Gastroesophageal sphincter (tissue), 3 donors: ENCODE data around the gene ZNRF3.

ENCODE experiments used
- EP300 ChIP-seq: sonication (generic); formaldehyde crosslinking; IDR thresholded peaks from one replicate; pipeline ENCODE4 v1.6.1; 2017; ENCODE audit warnings: antibody characterized with exemption, mild to moderate bottlenecking
- POLR2A ChIP-seq, 2 donors: fragments of 450-650 bp; IDR thresholded peaks; one replicate each; pipeline ENCODE4 v1.6.1; 2017; ENCODE audit warnings: antibody characterized with exemption in 2 of 2, mild to moderate bottlenecking in 2 of 2, moderate library complexity in 1 of 2
- POLR2AphosphoS5 ChIP-seq: sonication (generic); formaldehyde crosslinking; IDR thresholded peaks from one replicate; pipeline ENCODE4 v1.6.1; 2017; ENCODE audit warnings: antibody characterized with exemption
- TF ChIP-seq, protein P1 (sequence below), 4 experiments: fragments of 200-600 bp in 2 of 4; fragments of 450-650 bp in 2 of 4; sonication (generic) in 1 of 4; IDR thresholded peaks; one replicate each; pipeline ENCODE4 v1.5.1; 2017 to 2019; ENCODE audit warnings: antibody characterized with exemption in 4 of 4, mild to moderate bottlenecking in 2 of 4, moderate library complexity in 2 of 4

DNA sequence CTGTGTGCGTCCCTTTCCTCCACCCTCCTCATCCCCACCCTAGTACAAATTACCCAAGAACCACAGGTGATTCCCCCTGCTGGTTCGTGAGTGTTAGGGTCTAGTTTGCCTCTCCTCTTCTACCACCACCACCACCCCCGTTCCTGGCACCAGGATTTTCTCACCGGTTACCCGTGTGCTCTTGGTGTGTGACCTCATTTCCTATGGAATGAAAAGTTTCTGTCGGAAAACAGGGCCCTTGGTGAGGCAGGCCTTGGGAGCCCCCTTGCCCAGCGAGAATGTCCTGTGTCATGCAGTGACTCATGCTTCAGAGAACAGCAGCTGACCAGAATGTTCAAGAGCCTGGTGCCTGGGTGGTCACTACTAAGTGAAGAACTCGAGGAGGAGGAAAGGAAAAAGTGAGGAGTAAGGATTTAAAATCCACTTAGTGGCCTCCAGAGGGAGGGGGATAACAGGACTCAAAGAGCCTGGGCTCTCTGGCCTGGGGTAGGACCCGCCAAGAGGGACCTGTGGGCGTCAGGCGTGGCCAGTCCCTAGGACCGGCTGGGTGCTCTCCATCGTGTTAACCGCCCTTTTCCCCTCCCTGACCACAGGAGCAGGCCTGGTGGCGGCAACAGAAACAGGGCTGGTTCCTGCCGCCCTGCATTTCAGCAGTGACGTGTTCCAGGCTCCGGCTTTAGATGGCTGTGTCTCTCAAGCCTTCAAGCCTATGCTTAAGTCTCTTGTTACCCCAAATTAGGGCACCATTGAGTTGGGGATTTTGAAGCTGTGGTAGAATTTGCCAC, 148.0 kb downstream of the ZNRF3 start:
- TF ChIP-seq, protein P1, sequence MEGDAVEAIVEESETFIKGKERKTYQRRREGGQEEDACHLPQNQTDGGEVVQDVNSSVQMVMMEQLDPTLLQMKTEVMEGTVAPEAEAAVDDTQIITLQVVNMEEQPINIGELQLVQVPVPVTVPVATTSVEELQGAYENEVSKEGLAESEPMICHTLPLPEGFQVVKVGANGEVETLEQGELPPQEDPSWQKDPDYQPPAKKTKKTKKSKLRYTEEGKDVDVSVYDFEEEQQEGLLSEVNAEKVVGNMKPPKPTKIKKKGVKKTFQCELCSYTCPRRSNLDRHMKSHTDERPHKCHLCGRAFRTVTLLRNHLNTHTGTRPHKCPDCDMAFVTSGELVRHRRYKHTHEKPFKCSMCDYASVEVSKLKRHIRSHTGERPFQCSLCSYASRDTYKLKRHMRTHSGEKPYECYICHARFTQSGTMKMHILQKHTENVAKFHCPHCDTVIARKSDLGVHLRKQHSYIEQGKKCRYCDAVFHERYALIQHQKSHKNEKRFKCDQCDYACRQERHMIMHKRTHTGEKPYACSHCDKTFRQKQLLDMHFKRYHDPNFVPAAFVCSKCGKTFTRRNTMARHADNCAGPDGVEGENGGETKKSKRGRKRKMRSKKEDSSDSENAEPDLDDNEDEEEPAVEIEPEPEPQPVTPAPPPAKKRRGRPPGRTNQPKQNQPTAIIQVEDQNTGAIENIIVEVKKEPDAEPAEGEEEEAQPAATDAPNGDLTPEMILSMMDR (IDR thresholded peaks at IDR 0.05), result peak in 3 of 4 experiments; percentile 3 to 30 (median 11)
- TF ChIP-seq POLR2AphosphoS5 (peak; percentile 79), POLR2A (IDR thresholded peaks at IDR 0.05) (no peak), EP300 (no peak)
